Transverse colon (tissue), 4 donors: ENCODE results near the gene ELK4. TPM values are rescaled to one million over a fixed set of nuclear protein-coding genes. Genes with fewer than 3 reads are reported as not detected.

Experiments
- DNase-seq: peaks from one replicate; pipeline ENCODE4 v3.0.0-alpha.2; 2019
- H3K27ac ChIP-seq, 4 donors: fragments of 200-600 bp; sonication (generic); 2 replicates each; pipeline ENCODE4 v1.5.1; 2016 to 2018; ENCODE audit warnings: inconsistent platforms in 4 of 4
- H3K27me3 ChIP-seq: fragments of 200-600 bp; sonication (generic); 2 replicates; pipeline ENCODE4 v1.5.1; 2017; ENCODE audit warnings: inconsistent platforms
- H3K36me3 ChIP-seq, 4 donors: fragments of 200-600 bp; sonication (generic); 2 replicates each; pipeline ENCODE4 v1.5.1; 2017 to 2019; ENCODE audit warnings: inconsistent platforms in 4 of 4
- H3K4me1 ChIP-seq, 4 donors: fragments of 200-600 bp; sonication (generic); 2 replicates each; pipeline ENCODE4 v1.5.1; 2017 to 2020; ENCODE audit warnings: inconsistent platforms in 4 of 4
- H3K4me3 ChIP-seq, 4 donors: fragments of 200-600 bp; sonication (generic); 1 replicate in 1 of 4; 2 replicates in 3 of 4; pipeline versions ENCODE4 v1.5.1 to v1.6.1; 2017 to 2019; ENCODE audit warnings: inconsistent platforms in 4 of 4
- H3K9me3 ChIP-seq, 2 donors: fragments of 200-600 bp; sonication (generic); 2 replicates each; pipeline ENCODE4 v1.5.1; 2017 to 2019; ENCODE audit warnings: inconsistent platforms in 2 of 2
- EP300 ChIP-seq: sonication (generic); formaldehyde crosslinking; IDR thresholded peaks from one replicate; pipeline ENCODE4 v1.6.1; 2017; ENCODE audit warnings: antibody characterized with exemption, low read depth
- POLR2AphosphoS5 ChIP-seq, 3 donors: sonication (generic); formaldehyde crosslinking; IDR thresholded peaks; one replicate each; pipeline ENCODE4 v1.6.1; 2016; ENCODE audit warnings: antibody characterized with exemption in 3 of 3
- WGBS, 2 donors: methylation state at CpG; one replicate each; pipeline ENCODE4 v1.1.5; 2018; ENCODE audit warnings: low coverage in 1 of 2; 5-methylcytosine and 5-hydroxymethylcytosine counted together
- in situ Hi-C, 4 donors: fragments of 200-750 bp; cut with MboI; loops; one replicate each; pipeline versions ENCODE4 v1.15.0 to v1.15.1; 2017; ENCODE audit warnings: low sequenced_read_pairs in 3 of 4, low pct_ligation_motif_present in 1 of 4, low pct_unique_long_range_greater_than_20kb in 1 of 4
- intact Hi-C: fragments of 100-400 bp; cut with DNase I; formaldehyde crosslinking; loops from one replicate; pipeline ENCODE4 v1.15.1; 2023; ENCODE audit warnings: low total_unique reads
- small RNA-seq, 4 donors: library from RNA; depleted of rRNA; stranded (forward); fragments of <200 nt; gene quantifications; one replicate each; pipeline ENCODE3, GENCODE V24; 2016
- total RNA-seq, 4 donors: library from RNA; depleted of rRNA; stranded (reverse); fragments of >200 nt; gene quantifications; one replicate each; pipeline ENCODE4 v1.1.0, GENCODE V29; 2016
- TF ChIP-seq, protein P1 (sequence below), 5 experiments: fragments of 200-600 bp in 3 of 5; fragments of 450-650 bp in 2 of 5; sonication (generic) in 3 of 5; IDR thresholded peaks; 1 replicate in 2 of 5; 2 replicates in 3 of 5; pipeline ENCODE4 v1.5.1; 2016 to 2017; ENCODE audit warnings: antibody characterized with exemption in 5 of 5, inconsistent platforms in 3 of 5, mild to moderate bottlenecking in 2 of 5, moderate library complexity in 1 of 5

The ELK4 gene
- total RNA-seq, 4 donors from 2014 or later = 16.0 to 24.1 (median 19.7) TPM

DNA sequence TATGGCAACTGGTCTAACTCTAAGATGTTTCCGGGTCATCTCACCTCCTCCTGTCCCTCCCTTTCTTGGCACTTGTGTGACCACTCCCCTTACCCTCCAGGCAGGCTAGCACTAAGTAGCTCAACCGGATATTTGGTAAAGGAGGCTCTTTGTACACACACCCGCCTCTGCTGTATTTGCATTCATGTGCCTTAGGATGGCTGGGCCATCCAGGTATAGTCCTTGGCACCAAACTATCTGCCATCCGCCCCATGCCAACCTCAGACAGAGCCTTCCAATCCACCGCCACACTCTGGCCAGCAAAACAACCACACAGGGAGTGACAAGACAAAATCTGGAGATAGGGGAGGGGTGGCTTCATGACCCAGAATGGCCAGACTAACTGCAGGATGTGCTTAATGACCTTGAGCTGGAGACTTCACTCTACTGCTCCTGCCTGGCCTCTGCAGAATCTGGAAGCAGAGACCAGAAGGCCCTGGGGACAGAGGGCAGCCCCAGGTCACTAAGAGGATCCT lies 67.8 kb downstream of the ELK4 start:
- peak in 1 of 3 donors; percentile 23 for TF ChIP-seq POLR2AphosphoS5 (IDR thresholded peaks at IDR 0.05)
- TF ChIP-seq, protein P1, sequence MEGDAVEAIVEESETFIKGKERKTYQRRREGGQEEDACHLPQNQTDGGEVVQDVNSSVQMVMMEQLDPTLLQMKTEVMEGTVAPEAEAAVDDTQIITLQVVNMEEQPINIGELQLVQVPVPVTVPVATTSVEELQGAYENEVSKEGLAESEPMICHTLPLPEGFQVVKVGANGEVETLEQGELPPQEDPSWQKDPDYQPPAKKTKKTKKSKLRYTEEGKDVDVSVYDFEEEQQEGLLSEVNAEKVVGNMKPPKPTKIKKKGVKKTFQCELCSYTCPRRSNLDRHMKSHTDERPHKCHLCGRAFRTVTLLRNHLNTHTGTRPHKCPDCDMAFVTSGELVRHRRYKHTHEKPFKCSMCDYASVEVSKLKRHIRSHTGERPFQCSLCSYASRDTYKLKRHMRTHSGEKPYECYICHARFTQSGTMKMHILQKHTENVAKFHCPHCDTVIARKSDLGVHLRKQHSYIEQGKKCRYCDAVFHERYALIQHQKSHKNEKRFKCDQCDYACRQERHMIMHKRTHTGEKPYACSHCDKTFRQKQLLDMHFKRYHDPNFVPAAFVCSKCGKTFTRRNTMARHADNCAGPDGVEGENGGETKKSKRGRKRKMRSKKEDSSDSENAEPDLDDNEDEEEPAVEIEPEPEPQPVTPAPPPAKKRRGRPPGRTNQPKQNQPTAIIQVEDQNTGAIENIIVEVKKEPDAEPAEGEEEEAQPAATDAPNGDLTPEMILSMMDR (IDR thresholded peaks at IDR 0.05) = no peak
- no peaks in the 10 kb centered on the region for H3K36me3 ChIP-seq
- H3K4me1 ChIP-seq = peaks cover 0 to 23% (median 15%) of the 10 kb centered on the region in 4 donors
- in situ Hi-C loops = no loop called here
- H3K27ac ChIP-seq = peak overlapping the region; percentile 63 to 76 (median 68)
- H3K4me3 ChIP-seq = no peak overlapping the region
- intact Hi-C loops = no loop called here
- H3K27me3 ChIP-seq = peaks cover 29% of the 10 kb centered on the region
- WGBS, 2 donors = 37% methylated on average over 5 of the region's 5 CpGs; no CpG with 5 or more reads in 1 of the 2 donors
- DNase-seq = peak; percentile 64
- H3K9me3 ChIP-seq = peaks cover 5% of the 10 kb centered on the region in 2 donors

DNA sequence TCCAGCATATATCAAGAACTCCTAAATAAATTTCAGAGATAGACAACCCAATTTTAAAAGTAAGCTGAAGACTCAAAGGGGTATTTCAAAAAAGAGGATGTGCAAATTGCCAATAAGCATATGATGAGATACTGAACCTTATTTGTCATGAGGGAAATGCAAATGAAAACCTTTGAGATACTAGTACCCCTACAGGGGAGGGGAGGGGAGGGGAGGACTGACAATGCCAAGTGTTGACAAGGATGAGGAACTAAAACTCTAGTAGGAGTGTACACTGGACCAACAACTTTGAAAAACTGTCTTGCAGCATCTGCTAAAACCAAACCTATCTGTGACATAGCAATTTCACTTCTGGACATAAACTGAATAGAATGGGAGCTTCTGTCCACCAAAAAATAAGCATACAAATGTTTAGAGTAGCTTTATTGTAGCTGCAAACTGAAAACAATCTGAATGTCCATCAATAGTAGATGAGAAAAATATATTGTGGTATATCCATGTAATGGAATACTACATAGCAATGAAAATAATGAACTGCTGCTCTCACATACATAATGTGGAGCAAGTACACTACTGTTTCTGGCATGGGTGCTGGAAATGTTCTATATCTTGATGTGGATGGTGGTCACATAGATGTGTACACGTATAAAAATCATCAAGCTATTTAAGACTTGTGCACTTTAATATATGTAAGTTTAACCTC lies 70.2 kb downstream of the ELK4 start:
- no peaks in the 10 kb centered on the region for H3K36me3 ChIP-seq
- intact Hi-C loops = no loop called here
- DNase-seq = no peak
- in situ Hi-C loops = no loop called here
- H3K4me1 ChIP-seq = peaks cover 0 to 16% (median 9%) of the 10 kb centered on the region in 4 donors
- peaks cover 5% of the 10 kb centered on the region in 2 donors for H3K9me3 ChIP-seq
- no peak for TF ChIP-seq EP300
- H3K27ac ChIP-seq = no peak overlapping the region
- no peak overlapping the region for H3K4me3 ChIP-seq
- WGBS, 2 donors = 95 to 100% methylated on average over 1 of the region's 1 CpG
- H3K27me3 ChIP-seq = peaks cover 7% of the 10 kb centered on the region

Small RNA genes within 50 kb of the gene (small RNA-seq; reads per million reads assigned to genes)
- 0 to 0.18 (median 0) reads per million in 4 donors for gene RNU2-19P
- 0 reads per million in 4 donors for gene RNU6-418P

Other genes starting within 250 kb of the ELK4 start
- gene LEMD1, start 210.0 kb downstream of the ELK4 start, total RNA-seq = not detected
- gene BLACAT1, start 176.0 kb downstream of the ELK4 start, total RNA-seq = under 1 TPM in 1 of 4 donors, not detected in 3; 0.48 TPM
- gene CDK18, start 127.3 kb downstream of the ELK4 start, total RNA-seq = 100 to 1,000 TPM in 1 of 4 donors, 10 to 100 TPM in 3; 28.8 to 112 (median 33.5) TPM
- gene SLC45A3, start 48.5 kb upstream of the ELK4 start, total RNA-seq = 10 to 100 TPM; 12.2 to 29.1 (median 17.0) TPM
- 10 to 100 TPM; 21.7 to 45.7 (median 35.1) TPM for gene NUCKS1, start 118.2 kb upstream of the ELK4 start, total RNA-seq
- 10 to 100 TPM in 2 of 4 donors, 1 to 10 TPM in 2; 1.1 to 13.9 (median 10.2) TPM for gene RAB29, start 143.5 kb upstream of the ELK4 start, total RNA-seq
- 1 to 10 TPM; 5.1 to 7.0 (median 5.6) TPM for gene SLC41A1, start 181.2 kb upstream of the ELK4 start, total RNA-seq
- not detected for gene PM20D1, start 218.1 kb upstream of the ELK4 start, total RNA-seq